ENCODE data around the gene EMILIN1.
A peak's percentile ranks its signal among the peaks of the same experiment; 100 is the strongest.

Gene EMILIN1

DNA sequence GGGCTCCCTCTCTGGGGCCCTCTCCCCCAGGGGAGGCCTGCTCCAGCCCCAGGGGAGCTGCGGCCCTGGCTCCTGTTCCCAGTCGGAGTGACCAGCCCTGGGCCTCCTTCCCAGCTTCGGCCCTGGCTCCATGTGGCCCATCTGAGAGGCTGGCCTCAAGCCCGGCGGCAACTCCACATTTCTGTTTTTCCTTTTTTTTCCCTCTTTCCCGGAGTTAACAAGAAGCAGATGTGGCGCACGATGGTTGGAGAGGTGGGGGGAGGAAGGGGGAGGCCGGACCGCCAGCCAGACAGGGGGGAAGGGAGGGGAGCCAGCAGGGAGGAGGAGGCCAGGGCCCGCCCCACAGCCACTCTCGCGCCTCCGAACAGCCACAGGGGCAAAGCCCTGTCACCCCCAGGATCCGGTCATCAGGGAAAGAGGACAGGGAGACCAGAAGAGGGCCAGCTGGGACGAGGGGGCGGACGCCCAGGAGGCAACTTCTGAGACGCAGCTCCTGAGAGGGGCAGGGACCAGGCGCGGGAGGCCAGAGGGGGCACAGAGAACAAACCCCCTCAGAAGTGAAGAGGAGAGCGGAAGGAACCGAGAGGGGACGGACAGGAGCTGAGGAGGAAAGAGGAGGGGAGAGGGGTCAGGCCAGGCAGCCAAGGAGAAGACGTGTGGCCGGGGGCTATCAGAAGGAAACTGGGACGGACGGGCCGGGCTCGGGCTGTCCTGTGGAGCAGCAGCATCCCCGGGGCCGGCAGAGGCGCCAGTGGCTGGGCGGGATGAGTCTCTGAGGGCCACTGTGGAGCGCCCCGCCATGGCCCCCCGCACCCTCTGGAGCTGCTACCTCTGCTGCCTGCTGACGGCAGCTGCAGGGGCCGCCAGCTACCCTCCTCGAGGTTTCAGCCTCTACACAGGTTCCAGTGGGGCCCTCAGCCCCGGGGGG is at the start of gene EMILIN1:
Gene EMILIN1, plus strand, starts transcription at position 349 of the 928 bp plus-strand sequence. Its CDS starts 451 bp downstream, at position 800.
- H3K4me3 ChIP-seq (ENCODE audit: low read length), result peak within 1 kb of the TSS; percentile 30
- peaks cover 12% of the 10 kb centered on the region for H3F3A ChIP-seq (ENCODE audit: control insufficient read depth, insufficient read depth)
- no peaks in the 10 kb centered on the region for H3K36me3 ChIP-seq (ENCODE audit: control insufficient read depth, low read length)
- no peaks in the 10 kb centered on the region for H4K20me1 ChIP-seq (ENCODE audit: control insufficient read depth, insufficient read depth, low read depth, low read length)
- H3K9me3 ChIP-seq (ENCODE audit: control insufficient read depth, insufficient read depth, low read length), result no peaks in the 10 kb centered on the region
- TF ChIP-seq CTCF (IDR thresholded peaks at IDR 0.05; ENCODE audit: low read depth, low read length, poor library complexity, severe bottlenecking) (no peak), EZH2phosphoT487 (IDR thresholded peaks at IDR 0.05; ENCODE audit: borderline replicate concordance, low read length) (no peak)
- no peaks in the 10 kb centered on the region for H3K79me2 ChIP-seq (ENCODE audit: control insufficient read depth, low read length)
- H3K4me2 ChIP-seq (ENCODE audit: low read length), result peak within 1 kb of the TSS; percentile 33
- H3K27me3 ChIP-seq (ENCODE audit: control insufficient read depth, low read length), result no peaks in the 10 kb centered on the region
- no peak within 1 kb of the TSS for H3K27ac ChIP-seq (ENCODE audit: low read depth, low read length)
- peaks cover 70% of the 10 kb centered on the region for H3K4me1 ChIP-seq (ENCODE audit: control insufficient read depth, low read length)
- H3K9me2 ChIP-seq (replicated peaks; ENCODE audit: control insufficient read depth, low read length), result no peaks in the 10 kb centered on the region

DNA sequence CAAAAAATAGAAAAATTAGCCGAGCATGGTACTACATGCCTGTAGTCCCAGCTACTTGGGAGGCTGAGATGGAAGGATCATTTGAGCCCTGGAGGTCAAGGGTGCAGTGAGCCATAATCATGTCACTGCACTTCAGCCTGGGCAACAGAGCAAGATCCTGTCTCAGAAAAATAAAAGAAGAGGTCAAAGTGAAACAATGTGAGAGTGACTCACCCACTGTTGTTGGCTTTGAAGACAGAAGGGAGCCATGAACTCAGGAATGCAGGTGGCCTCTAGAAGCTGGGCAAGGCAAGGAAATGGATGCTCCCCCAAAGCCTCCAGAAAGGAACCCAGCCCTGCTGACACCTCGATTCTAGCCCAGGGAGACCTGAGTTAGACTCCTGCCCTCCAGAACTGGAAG is 49.4 kb upstream of the EMILIN1 start:
- Histone ChIP-seq H3K9me3 (ENCODE audit: control insufficient read depth, insufficient read depth, low read length) (no peaks in the 10 kb centered on the region), H3K79me2 (ENCODE audit: control insufficient read depth, low read length) (peaks cover 23% of the 10 kb centered on the region), H3K36me3 (ENCODE audit: control insufficient read depth, low read length) (peaks cover 2% of the 10 kb centered on the region; the same call in 1 of the 2 replicates), H3K9me2 (replicated peaks; ENCODE audit: control insufficient read depth, low read length) (no peaks in the 10 kb centered on the region), H4K20me1 (ENCODE audit: control insufficient read depth, insufficient read depth, low read depth, low read length) (0 out of 2 replicates have a peak, but pooled peaks cover 5% of the 10 kb centered on the region), H3K27ac (ENCODE audit: low read depth, low read length) (no peak overlapping the region), H3F3A (ENCODE audit: control insufficient read depth, insufficient read depth) (no peaks in the 10 kb centered on the region), H3K27me3 (ENCODE audit: control insufficient read depth, low read length) (no peaks in the 10 kb centered on the region), H3K4me2 (ENCODE audit: low read length) (no peak overlapping the region), H3K4me1 (ENCODE audit: control insufficient read depth, low read length) (peaks cover 13% of the 10 kb centered on the region), H3K4me3 (ENCODE audit: low read length) (no peak overlapping the region)
- TF ChIP-seq EZH2phosphoT487 (IDR thresholded peaks at IDR 0.05; ENCODE audit: borderline replicate concordance, low read length) (no peak), CTCF (IDR thresholded peaks at IDR 0.05; ENCODE audit: low read depth, low read length, poor library complexity, severe bottlenecking) (no peak)

- H3K36me3 ChIP-seq (ENCODE audit: control insufficient read depth, low read length), result peaks cover 35% of the 10 kb centered on the region
- TF ChIP-seq CTCF (IDR thresholded peaks at IDR 0.05; ENCODE audit: low read depth, low read length, poor library complexity, severe bottlenecking) (no peak), EZH2phosphoT487 (IDR thresholded peaks at IDR 0.05; ENCODE audit: borderline replicate concordance, low read length) (no peak)
- no peaks in the 10 kb centered on the region for H3K9me2 ChIP-seq (replicated peaks; ENCODE audit: control insufficient read depth, low read length)
- no peaks in the 10 kb centered on the region for H3K27me3 ChIP-seq (ENCODE audit: control insufficient read depth, low read length)
- H4K20me1 ChIP-seq (ENCODE audit: control insufficient read depth, insufficient read depth, low read depth, low read length), result 0 out of 2 replicates have a peak, but pooled peaks cover 5% of the 10 kb centered on the region
- no peaks in the 10 kb centered on the region for H3K9me3 ChIP-seq (ENCODE audit: control insufficient read depth, insufficient read depth, low read length)
- H3K4me3 ChIP-seq (ENCODE audit: low read length), result peak within 1 kb of the TSS; percentile 84
- H3K4me1 ChIP-seq (ENCODE audit: control insufficient read depth, low read length), result peaks cover 17% of the 10 kb centered on the region
- H3K79me2 ChIP-seq (ENCODE audit: control insufficient read depth, low read length), result peaks cover 37% of the 10 kb centered on the region
- H3K4me2 ChIP-seq (ENCODE audit: low read length), result peak within 1 kb of the TSS; percentile 89
- no peaks in the 10 kb centered on the region for H3F3A ChIP-seq (ENCODE audit: control insufficient read depth, insufficient read depth)
- H3K27ac ChIP-seq (ENCODE audit: low read depth, low read length), result no peak within 1 kb of the TSS
These were observed 45.7 kb upstream of the EMILIN1 start, which contains the start of gene TMEM214 for GRCh38 chr2:27032495-27033252. Gene TMEM214, plus strand, starts transcription at chr2:27032965. Its CDS starts 51 bp downstream, at chr2:27033016.
